AG08395 (cell line): Measurements from ENCODE around the gene ACOX1.

Source experiments
- DNase-seq: peaks from one replicate; pipeline ENCODE4 v3.0.0; 2012; ENCODE audit warnings: mixed read lengths, low spot score

Gene ACOX1

GRCh38 chr17:76008630-76009425, 29.9 kb upstream of the ACOX1 start:
- DNase-seq, result no peak

DNA sequence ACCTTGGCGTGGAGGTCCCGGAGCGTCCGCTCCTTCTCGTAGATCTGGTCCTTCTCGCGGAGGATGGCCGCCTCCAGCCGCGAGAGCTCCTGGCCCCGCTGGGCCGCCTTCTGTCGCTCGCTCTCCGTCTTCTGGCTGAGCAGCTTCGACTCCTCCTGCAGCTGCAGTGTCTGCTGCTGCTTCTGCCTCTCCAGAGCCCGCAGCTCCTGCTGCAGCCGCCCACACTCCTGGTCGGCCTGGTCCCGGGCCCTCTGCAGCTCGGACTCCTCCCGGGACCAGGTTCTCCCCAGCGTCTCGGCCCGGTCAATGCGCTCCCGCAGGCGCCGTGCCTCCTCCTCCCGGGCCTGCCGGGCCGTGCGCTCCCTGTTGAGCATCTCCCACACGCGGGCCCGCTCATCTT, 29.2 kb upstream of the ACOX1 start:
- no peak for DNase-seq

- no peak for DNase-seq
Measured at GRCh38 chr17:76007850-76008165, 28.8 kb upstream of the ACOX1 start.

DNA sequence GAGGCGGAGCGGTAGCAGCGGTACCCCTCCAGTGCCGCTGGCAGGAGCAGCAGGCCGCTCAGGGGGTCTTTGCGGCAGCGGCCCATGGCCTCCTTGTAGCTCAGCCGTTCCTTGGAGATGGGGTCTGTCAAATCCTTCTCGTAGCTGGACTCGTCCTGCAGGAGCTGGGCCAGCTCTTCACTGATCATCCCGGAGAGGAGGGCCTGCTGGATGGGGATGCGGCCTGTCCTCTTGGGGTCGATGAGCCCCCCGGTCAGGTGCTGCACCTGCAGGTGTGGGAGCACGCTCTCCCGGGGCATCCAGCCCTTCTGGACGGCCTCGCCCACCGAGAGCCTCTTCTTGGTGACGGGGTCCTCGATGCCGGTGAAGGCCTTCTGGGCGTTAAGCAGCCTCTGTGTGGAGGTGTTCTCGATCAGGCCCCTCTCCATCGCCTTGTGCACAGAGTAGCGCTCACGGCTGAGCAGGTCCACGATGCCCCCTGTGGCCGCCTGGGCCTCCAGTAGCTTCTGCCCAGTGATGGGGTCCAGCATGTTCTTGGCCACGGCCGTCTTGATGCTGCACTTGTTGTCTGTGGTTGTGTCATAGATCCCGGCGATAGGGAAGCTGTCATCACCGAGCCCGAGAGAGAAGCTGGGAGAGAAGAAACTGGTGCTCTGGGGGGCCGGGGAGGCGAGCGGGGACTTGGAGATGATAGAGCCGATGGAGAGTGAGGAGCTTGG, 28.3 kb upstream of the ACOX1 start:
- no peak for DNase-seq

DNA sequence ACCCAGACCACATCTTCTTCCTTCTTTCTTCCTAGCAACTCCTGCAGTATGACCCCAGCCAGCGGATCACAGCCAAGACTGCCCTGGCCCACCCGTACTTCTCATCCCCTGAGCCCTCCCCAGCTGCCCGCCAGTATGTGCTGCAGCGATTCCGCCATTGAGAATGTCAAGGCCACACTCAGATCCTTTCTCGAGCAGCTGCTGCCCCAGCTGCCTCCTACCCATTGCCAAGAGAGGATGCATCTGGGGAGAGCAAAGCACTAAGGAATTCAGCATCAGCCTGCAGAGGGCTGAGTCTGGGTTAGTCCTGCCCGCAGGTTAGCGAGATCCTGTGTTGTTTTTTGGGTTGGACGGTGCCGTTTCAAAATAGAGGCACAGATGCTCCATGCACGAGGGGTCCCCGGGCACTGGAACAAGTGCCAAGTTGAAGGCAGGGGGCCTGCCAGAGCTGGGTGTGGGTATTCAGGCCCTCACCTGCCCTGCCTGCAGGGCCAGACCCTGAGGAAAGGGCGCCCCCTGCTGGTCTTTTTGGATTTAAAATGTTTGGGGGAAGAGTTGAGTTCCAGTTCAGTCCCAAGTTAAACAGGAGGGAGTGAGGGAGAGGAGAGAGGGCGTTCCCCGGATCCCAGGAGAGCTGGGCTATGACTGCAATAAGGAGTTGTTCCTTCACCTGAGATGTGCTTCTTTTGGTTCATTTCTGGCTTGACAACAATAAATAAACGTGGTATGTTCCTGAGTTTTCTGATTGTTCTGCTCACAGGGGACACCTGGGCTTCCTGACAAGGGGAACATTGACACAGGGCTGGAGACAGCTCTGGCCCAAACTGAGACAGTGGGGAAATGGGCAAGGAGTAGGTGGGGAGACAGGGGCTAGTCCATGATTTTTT, 26.5 kb upstream of the ACOX1 start:
- peak; percentile 78 for DNase-seq

- DNase-seq, result no peak
Measured at GRCh38 chr17:76004750-76005262, 25.8 kb upstream of the ACOX1 start.

- no peak for DNase-seq
Measured at GRCh38 chr17:76003915-76004314, 24.9 kb upstream of the ACOX1 start.

GRCh38 chr17:76002100-76002499, 23.1 kb upstream of the ACOX1 start:
- no peak for DNase-seq

- DNase-seq, result no peak
Measured at GRCh38 chr17:76000755-76001521, 22.0 kb upstream of the ACOX1 start, which contains the start of gene CDK3. CDK3 (plus strand) TSS chr17:76000855; CDS start chr17:76001426, 571 bp downstream.

GRCh38 chr17:76000016-76000754, 21.2 kb upstream of the ACOX1 start:
- peak; percentile 70 for DNase-seq

DNA sequence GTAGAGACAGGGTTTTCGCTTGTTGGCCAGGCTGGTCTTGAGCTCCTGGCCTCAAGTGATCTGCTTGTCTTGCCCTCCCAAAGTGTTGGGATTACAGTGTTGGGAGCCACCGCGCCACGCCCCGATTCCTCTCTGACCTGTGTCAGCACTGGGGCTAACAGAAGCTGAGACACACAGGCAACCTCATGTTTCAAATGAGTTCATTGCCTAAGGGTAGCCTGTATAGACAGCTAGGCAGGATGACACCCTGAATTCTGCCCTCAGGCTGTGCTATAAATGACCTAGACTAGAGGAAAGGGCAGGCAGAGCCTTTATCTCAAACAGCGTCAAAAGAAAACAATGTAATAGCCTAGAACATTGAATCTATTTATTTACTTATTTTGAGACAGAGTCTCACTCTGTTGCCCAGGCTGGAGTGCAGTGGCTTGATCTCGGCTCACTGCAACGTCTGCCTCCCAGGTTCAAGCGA, 19.4 kb upstream of the ACOX1 start:
- DNase-seq, result no peak

- DNase-seq, result peak; percentile 59
Measured at GRCh38 chr17:75996665-75997590, 18.0 kb upstream of the ACOX1 start.

- DNase-seq, result no peak
Measured at GRCh38 chr17:75995385-75995925, 16.5 kb upstream of the ACOX1 start.

- DNase-seq, result no peak
Measured at GRCh38 chr17:75994802-75995370, 15.9 kb upstream of the ACOX1 start.

DNA sequence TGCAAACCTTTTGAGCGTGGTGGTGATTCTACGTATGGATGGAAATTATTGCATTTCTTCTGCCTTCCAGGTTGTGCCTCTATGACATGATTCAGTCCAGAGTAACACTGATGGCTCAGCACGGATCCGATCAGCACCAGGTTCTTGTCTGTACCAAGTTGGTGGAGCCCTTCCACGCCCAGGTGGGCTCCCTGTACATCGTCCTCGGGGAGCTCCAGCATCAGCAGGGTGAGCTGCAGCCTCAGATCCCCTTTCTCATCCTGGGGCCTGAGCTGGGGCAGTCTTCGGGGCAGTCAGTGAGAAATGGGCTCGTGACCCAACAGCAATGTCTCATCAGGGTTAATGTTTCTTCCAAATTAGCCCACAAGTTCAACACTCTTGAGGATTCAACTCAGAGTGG, 12.4 kb upstream of the ACOX1 start:
- DNase-seq, result no peak

DNA sequence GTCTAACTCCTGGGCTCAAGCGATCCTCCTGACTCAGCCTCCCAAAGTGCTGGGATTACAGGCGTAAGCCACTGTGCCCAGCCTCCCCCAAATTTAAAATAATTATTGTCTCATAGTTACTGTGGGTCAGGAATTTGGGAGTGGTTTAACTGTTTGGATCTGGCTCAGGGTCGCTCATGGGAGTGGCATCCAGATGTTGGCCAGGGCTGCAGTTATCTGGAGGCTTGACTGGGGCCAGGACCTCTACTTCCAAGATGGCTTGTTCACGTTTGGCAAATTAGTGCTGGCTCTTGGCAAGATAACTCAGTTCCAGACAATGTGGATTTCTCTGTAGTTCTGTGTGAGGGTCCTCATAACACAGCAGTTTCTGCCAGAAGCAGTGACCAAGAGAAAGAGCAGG, 8.1 kb upstream of the ACOX1 start:
- DNase-seq, result no peak

DNA sequence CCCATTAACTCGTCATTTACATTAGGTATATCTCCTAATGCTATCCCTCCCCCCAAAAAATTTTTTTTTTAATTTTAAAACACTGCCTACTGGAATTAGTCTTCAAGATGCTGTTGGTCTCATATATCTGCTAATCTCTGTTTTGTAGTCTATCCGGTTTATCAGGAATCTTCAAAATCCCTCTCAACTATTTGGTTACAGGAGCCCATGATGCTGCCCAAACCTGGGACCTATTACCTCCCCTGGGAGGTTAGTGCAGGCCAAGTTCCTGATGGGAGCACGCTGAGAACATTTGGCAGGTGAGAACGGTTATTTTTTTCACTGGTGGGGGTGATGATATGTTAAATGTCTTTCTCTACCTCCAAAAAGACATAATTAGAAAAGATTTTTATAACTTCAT, 7.0 kb upstream of the ACOX1 start:
- DNase-seq, result no peak

GRCh38 chr17:75983501-75984181, 4.7 kb upstream of the ACOX1 start:
- DNase-seq, result no peak
